ENCODE measurements around the gene LCE2C.
"Not testable (repeated sequence)": the region's sequence is repeated elsewhere in the genome, so short reads cannot be mapped to it uniquely, and the experiment has no call there.

LCE2C gene, protein sequence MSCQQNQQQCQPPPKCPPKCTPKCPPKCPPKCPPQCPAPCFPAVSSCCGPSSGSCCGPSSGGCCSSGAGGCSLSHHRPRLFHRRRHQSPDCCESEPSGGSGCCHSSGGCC

DNA sequence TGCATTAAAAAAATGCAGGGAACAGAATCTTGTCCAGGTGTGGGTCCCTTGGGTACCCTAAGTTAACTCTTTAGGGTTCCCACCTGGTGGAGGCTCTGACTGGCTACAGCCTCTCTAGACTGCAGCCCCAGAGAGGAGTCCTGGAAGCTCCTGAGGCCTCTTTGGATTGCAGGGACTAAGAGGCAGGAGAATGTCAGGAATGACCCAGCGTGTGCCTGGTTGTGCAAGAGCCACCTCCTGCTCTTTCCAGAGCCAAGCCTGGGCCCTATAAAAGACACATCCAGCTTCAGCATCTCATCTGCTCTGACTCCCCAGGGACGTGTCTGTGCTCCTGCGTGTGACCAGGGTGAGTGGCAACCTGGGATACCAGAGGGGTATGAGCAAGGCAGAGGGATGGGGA is at the start of gene LCE2C:
LCE2C (plus strand) TSS at position 297 of the 400 bp plus-strand sequence. CDS start 737 bp downstream, outside the sequence.
- DNase-seq: not testable (repeated sequence)

DNA sequence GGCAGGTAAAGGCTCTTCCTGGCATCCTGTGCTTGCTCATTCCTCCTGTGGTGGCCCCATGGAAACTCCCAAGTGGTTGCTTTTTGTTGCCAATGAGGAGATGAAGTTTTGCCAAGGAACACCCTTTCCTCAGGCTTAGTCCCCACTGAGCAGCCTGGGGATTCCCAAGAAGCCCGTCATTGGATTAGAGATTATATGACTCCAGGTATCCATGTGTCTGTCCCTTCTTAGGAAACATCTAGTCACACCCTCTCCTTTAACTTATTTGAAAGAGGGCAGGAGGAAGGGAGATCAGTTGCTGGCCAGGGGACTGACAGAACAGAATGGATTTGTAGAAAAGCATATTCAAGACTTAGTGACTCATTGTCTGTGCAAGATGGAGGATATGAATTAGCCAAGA is 48.3 kb upstream of the LCE2C start:
- no peak for DNase-seq

DNA sequence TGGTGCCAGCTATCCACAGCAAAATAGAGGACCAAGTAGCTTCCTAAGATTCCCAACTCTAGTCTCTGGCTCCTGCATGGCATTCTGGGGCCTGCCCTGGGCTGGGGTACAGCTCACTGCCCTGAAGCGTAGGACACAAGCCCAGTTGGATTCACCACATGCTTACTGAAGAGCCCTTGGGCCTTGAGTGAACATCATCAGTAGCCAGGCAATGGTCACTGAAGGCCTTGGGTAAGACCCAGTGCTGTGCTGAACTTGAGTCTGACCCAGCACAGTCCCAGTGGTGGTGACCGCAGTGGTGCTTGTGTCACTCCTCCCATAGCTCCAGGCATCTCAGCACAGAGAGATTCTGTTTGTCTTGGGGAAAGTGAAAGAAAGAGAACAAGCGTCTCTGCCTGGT is 44.5 kb upstream of the LCE2C start:
- DNase-seq: no peak

DNA sequence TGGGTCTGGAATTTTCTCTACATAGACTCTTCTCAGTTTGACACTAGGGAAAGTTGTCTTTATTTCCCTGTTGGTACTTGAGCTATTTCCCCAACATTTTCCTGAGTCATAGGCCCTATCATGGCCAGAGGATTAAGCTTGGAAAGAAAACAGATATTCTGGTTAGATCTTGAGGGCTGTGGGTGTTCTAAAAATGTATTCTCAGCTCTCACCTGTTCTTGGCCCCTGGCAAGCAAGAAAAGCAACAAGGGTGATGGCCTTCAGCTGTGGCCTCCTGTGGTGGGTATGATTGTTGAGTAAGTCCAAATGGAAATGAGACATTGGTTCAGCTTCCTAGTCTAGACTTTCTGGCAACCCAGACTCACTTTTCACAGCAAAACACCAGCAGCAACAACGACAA is 34.7 kb upstream of the LCE2C start:
- DNase-seq: no peak

DNA sequence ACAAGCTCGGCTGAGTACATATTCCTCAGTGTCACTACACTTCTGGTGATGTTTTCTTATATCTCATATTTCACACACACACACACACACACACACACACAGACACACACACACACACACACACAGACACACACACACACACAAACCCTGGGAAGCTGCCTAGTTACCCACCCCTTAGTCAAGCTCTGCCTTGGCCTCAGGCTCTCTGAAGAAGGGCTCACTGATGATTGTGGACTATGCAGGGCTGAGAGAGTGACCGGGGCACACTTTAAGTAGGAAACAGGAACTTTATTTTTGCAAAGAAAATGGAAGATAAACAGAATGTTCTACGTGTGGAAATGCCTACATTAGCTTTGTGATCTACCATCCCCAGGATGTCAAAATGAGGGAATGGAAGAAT is 31.1 kb upstream of the LCE2C start:
- DNase-seq: no peak

DNA sequence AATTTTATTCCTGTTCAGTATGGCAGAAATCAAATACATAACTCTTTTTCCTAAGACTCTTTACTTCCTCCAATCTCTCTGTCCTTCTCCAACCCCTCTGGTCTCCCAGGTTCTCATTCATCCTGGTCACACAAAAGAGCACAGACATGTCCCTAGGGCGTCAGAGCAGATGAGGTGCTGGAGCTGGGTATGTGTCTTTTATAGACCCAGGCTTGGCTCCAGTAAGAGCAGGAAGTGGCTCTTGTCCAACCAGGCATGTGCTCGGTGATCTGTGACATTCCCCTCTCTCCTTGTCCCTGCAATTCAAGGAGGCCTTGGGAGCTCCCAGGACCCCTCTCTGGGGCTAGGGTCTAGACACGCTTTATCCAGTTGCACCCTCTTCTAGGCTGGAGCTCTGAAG is 29.9 kb upstream of the LCE2C start:
- DNase-seq: no peak

DNA sequence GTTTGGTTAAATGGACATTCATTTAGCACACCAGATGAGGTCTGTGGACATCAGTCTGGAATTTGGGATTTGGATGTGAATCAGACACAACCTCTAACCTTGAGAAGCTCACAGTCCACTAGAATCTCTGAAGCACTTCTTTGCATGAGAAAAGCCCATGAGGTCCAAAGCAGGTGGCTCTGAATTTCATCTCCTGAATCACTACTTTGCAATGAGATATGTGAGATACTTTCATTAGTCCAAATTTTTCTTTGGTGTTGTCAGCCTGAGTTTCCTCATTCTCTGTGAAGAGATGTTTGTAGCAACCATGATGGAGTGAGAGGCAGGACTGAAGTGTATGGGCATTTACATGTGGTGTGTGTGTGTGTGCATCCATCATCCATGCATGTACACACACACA is 28.4 kb upstream of the LCE2C start:
- no peak for DNase-seq

DNA sequence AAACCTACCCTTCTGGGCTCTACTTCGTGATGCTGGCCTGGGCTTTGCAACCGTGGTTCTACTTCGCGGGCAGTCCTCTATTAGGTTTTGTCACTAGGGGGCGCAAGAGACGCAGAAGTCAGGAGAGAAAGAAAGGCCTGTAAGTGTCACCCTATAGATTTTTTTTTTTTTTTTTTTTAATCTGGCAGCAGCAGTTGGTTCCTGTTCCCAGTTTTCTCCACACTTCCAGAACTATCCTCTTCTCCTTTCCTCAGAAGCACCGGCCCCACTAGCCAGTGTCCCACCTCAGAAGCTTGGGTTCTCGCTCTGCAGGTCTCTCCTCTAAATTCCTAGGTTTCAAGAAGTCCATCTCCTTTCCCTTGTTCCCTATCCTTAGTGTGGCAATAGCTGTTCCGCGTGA is 21.0 kb upstream of the LCE2C start:
- DNase-seq: peak; percentile 28

DNA sequence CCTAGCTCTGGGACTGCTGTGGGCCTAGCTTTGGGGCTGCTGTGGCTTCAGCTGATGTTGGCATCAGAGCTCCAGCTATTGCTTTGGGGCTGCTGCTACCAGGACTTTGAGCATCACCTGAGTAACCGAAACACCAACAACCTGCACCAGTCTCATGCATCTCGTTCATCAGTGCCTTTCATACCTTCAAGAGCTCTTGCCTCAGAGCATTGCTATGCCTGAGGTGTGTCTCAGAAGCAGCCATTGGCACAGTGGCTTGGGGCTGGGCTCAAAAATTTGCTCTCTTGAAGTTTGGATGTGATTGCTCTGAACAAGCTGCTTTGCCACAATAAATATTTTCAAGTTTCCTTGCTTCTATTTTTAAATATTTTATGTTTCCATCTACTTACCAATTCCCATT is 18.6 kb upstream of the LCE2C start:
- DNase-seq: no peak

DNA sequence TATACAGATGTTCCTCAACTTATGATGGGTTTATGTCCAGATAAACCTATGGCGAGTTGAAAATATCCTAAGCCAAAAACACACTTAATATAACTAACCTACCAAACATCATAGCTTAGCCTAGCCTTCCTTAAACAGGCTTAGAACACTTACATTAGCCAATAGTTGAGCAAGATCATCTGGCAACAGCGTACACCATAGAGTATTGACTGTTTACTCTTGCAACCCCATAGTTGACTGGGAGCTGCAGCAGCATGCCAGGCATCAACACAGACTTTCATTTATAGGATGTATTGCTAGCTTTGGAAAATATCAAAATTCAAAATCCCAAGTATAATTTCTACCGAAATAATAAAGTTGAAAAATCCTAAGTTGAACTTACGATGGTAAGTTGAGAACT is 17.4 kb upstream of the LCE2C start:
- no peak for DNase-seq

DNA sequence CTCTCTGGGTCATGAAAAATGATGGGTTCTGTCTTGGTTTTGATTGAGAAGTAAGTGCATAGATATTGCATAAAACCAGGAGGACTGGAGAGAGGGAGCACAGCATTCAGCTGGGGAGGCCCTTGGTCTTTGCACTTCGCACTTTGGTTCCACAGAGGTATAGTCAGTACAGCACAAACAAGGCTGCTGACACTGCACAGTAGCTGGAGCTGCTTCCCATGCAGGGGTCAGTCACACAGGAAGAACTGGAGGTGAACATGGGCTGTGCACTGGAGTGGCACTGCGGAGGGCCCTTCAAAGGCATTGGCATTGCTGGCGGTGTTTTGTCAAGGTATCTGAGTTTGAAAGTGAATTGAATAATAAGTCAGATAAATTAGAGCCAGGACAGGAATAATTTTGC is 16.4 kb upstream of the LCE2C start:
- no peak for DNase-seq

DNA sequence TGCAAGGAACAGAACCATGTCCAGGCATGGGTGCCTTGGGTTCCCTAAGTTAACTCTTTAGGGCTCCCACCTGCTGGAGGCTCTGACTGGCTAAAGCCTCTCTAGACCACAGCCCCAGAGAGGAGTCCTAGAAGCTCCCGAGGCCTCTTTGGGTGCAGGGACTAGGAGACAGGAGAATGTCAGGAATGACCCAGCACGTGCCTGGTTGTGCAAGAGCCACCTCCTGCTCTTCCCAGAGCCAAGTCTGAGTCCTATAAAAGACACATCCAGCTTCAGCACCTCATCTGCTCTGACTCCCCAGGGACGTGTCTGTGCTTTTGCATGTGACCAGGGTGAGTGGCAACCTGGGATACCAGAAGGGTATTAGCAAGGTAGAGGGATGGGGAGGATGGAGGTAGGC is 12.0 kb upstream of the LCE2C start, which contains the start of gene LCE2D:
LCE2D (plus strand) TSS at position 283 of the 400 bp plus-strand sequence. CDS start 726 bp downstream, outside the sequence.
- no peak for DNase-seq

DNA sequence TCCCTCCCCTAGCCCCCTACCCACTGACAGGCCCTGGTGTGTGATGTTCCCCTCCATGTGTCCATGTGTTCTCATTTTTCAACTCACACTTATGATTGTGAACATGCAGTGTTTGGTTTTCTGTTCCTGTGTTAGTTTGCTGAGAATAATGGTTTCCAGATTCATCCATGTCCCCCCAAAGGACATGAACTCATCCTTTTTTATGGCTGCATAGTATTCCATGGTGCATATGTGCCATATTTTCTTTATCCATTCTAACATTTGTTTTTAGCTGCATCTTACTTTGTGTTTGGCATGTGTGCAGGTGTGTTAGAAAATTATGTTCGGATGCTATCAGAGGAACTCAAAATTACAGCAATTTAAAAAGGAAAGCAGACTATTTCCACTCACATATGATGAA is 8.9 kb upstream of the LCE2C start:
- not testable (repeated sequence) for DNase-seq

DNA sequence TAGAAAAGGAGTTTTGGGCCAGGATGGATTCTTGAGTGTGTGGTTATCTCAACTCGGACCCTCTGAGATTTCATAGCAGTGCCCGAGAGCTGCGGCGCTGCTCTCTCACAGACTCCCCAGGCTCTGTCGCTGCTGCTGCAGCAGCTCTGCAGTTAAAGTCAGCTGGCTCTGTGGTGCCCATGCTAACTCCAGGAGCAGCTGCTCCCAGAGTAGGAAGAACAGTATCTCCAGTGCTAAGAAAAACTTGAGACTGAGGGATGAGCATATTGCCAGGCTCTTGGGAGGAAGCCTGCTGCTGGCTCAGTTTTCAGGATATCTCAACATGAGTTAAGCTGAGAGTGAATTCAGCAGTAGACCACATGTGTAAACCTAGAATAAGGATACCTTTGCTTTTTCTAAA is 7.4 kb upstream of the LCE2C start:
- no peak for DNase-seq

DNA sequence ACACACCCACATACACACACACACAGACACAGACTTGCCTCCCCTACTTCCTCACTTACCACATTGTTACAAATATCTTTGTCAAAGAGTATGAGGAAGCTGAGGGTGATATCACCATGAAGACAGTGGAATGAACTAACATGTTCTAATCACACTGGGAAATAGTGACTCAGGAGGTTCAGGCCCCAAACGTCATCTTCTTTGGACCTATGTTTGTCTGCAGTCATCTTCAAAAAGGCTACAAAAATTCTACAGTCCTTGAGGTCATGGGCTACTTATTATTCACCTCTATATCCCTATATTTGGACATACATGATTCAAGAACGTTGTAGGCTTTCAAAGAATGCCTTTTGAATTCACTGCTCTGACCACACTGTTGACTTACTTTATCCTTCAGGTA is 2.1 kb upstream of the LCE2C start:
- DNase-seq: no peak

DNA sequence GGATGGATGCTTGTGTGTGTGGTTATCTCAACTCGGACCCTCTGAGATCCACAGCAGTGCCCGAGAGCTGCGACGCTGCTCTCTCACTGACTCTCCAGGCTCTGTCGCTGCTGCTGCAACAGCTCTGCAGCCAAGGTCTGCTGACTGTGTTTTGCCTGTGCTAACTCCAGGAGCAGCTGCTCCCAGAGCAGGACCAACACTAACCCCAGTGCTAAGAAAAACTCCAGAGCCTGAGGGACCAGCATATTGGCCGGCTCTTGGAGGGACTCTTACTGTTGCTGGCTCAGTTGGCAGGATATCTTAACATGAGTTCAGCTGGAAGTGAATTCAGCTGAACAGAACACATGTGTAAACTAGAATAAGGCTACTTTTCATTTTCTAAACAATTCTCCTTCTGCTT is 4.4 kb downstream of the LCE2C start:
- no peak for DNase-seq

DNA sequence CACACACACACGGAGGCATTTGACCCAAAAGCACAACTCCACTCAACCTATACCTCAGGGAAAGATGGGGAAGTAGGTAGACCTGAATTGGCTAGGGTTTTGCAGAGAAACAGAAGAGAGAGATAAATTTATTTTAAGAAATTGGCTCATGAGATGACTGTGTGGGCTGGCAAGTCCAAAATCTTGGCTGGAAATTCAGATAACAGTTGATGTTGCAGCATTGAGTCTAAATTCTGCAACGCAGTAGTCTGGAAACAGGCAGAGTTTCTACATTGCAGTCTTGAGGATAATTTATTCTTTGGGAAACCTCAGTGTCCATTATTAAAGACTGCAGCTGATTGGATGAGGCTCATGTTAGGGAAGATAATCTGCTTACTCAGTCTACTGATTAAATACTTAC is 6.5 kb downstream of the LCE2C start:
- no peak for DNase-seq

DNA sequence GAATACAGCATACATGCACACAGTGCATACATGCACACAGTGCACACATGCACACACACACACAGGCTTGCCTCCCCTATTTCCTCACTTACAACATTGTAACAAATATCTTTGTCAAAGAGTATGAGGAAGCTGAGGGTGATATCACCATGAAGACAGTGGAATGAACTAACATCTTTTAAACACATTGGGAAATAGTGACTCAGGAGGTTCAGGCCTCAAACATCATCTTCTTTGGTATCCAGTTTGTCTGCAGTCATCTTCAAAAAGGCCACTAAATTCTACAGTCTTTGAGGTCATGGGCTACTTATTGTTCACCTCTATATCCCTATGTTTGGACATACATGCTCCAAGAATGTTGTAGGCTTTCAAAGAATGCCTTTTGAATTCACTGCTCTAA is 8.8 kb downstream of the LCE2C start:
- no peak for DNase-seq

DNA sequence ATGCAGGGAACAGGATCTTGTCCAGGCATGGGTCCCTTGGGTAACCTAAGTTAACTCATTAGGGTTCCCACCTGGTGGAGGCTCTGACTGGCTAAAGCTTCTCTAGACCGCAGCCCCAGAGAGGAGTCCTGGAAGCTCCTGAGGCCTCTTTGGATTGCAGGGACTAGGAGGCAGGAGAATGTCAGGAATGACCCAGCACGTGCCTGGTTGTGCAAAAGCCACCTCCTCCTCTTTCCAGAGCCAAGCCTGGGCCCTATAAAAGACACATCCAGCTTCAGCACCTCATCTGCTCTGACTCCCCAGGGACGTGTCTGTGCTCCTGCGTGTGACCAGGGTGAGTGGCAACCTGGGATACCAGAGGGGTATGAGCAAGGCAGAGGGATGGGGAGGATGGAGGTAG is 10.7 kb downstream of the LCE2C start, which contains the start of gene LCE2B:
LCE2B (plus strand) TSS at position 301 of the 400 bp plus-strand sequence. CDS start 721 bp downstream, outside the sequence.
- not testable (repeated sequence) for DNase-seq

DNA sequence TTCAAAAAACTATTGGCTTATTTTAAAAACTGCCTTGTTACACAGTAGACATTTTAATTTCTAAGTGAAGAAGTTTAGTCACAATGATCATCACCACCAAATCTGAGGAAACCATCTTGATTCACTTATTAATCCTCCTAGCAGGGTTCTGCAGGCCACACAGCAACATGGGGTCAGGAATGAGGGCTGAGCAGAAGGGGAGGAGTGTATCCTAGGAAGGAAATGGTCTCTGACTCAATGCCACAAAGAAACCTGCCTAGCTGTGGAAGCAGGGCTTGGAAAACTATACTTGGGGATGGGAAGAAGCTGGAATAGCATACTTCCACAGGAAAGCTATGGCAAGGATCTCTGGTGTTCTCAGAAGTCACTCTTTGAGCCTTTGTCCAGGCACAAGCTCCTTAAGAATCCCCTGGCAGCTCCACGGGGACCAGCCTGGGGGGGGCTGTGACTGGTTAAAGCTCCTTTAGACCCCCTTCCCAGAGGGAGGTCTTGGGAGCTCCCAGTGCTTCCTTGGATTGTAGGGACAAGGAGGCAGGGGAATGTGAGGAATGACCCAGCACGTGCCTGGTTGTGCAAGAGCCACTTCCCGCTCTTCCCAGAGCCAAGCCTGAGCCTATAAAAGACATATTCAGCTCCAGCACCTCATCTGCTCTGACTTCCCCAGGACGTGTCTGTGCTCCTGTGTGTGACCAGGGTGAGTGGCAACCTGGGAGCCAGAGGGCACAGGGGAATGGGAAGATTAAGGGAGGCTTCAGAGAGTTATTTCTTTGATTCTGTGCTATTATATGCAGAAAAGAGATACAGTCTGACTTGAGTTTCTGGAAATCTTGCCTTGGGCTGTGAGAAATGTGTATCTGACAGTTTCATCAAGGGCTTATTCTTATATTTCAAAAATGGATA is 22.9 kb downstream of the LCE2C start, which contains the start of gene LCE2A:
LCE2A (plus strand) TSS at position 645 of the 900 bp plus-strand sequence. CDS start 557 bp downstream, outside the sequence.
- DNase-seq: no peak

DNA sequence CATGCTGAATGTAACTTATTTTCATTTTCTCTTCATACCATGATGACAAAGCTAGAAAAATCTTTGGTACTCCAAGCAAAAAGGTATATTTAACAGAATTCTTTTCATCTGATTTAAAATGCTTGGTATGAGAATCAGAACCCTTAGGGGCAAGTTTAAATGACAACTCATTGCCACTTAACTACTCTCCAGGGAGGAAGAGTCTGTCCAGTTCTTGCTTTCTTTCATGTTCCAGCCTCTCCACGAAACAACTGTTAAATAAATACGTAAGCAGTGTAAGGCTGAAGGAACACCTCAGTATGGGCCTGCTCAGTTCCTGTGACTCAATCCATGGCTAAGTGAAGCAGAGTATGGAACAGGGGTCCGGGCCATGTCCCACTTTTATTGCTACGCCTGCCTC is 24.7 kb downstream of the LCE2C start:
- DNase-seq: no peak

DNA sequence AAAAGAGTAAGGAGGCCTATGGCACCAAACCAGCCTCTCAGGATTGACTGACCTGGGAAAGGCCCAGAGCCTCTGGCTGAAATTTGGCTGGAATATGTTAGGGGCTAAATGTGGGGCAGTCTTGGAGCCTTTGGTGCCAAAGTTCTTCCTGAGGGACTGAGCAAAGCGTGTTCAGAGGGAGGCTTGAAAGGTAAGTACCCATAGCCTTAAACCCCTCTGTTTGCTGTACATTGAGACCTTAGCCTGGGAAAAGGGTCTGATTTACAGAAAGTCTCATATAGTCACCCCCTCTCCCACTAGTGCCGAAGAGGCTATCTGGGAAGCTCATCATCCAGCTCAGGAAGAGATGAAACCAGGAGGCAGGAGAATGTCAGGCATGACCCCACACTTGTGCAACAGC is 32.8 kb downstream of the LCE2C start, which contains the start of gene LCE4A:
LCE4A (plus strand) TSS at position 301 of the 400 bp plus-strand sequence. CDS start 916 bp downstream, outside the sequence.
- DNase-seq: no peak

DNA sequence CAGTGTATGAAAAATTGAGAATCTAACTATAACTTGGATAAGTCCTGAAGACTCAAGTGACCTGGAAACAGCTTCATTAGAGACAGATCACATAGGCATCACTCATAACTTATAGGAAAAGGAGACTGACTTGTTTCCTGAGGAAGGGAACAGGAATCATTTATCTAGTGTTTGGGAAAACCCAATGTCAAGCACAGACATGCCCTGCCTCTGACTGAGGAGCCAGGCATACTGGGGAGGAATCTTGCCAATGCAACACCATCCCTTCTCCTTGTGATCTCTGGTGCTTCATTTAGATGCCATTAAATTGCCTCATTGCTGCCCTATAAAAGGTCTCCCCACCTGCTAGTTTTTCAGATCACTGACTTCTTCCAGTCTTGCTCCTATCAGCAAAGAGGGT is 43.2 kb downstream of the LCE2C start:
- DNase-seq: no peak

DNA sequence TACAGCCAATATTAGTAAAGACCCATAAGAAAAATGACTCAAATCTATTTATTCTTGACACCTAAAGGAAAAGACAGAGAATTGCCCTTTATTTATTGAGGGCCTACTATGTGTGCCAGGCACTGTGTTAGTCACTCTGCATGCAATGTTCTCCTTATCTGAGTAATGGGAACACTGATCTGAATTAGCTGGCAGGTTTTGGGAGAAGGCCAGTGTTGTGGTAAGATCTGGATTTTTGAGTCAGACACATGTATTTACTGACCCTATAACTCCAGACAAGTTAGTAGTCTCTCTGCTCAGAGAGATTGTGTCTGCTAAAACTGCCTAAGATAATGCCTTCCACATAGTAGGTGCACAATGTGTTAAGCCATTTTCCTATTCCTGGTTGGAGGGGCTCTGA is 50.2 kb downstream of the LCE2C start:
- DNase-seq: no peak
